ENCODE data around the gene FN1.
A peak's percentile ranks its signal among the peaks of the same experiment; 100 is the strongest.

FN1 gene

DNA sequence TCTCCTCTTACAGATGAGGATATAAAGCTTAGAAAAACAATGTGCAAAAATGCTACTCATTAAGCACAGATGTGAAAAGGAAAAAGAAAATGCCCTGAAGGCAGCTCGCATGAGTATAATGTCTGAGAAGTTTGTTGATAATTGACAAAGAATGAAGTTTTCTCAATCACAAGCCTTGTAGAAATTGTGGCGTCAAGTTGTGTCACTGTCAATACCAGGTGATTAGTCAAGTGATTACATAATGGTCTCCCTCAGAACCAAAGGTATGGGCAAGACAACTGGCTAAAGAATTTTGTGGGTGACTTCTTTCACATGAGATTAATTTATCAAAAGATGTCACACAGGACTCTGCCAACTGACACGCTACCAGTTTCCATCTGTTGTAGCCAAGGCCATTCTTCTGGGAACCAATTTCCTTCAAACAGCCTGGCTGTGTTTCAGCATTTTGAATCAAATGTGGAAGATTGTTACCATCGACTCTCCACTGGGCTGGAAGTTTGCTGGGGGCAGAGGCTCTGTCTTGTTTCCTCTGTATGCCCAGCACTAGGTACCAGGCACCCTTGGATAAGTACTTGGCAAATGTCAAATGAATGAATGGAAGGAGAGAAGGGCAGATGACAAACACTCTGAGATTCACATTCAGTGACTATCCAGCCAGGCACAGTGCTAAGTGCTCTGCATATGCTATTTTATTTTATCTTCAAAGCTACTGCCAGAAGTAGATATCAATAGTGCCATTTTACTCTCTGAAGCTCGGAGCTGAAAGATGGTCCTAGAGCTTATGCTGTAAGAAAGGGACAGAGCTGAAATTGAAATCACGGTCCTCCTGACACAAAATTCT lies 5.9 kb upstream of the FN1 start:
- DNase-seq, result no peak

DNA sequence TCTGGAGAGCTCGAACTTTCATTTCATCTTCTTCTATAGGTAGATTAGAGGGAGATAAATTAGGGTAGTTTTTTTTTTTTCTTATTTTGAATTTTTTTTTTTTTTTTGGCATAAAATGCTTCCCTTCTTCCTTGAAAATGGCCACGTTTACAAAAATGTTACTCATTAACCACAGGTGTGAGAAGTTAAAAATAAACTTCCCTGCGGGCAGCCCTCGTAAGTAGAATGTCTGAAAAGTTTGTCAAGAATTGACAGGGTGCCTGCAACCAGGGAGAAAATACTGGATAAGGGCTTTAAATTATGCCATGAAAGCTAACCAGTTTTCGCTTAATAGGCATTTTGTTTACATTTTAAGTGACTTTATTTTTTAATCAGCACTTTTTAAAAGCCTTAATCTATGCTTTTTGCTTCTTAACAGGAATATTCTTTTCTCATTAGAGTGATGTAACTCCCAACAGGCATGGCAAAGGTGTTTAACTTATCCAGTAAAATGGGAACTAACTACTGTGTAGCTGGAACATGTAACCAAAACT lies 4.2 kb upstream of the FN1 start:
- no peak for DNase-seq

DNA sequence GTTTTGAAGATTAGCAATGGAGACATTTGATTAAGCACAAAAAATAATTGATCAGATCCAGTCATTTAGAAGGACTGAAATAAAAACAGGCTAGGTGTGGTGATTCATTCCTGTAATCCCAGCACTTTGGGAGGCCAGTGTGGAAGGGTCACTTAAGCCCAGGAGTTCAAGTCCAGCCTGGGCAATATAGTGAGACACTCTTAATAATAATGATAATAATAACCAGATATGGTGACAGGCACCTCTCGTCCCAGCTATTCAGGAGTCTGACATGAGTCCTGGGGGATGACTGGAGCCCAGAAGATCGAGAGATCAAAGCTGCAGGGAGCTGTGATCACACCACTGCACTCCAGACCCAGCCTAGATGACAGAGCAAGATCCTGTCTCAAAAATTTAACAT lies 3.5 kb upstream of the FN1 start:
- DNase-seq, result no peak

DNA sequence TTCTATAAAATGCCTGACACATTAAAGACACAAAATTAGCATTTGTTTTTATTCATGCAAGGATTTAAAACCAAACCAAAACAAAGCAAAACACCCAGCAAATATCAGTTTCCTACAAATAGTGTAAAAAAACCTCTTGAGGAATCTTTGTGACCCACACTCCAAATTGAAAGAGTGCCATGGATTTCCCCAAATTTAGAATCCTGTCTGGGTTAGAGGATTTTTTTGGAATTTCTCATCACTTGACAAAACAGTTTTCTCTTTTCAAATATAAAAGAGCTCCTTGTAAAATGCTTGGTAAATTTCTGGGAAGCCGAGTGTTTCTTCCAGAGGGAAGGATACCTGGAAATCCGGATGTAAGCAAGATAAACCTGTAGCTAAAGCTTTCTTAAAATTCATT lies 1.7 kb upstream of the FN1 start:
- DNase-seq, result no peak

DNA sequence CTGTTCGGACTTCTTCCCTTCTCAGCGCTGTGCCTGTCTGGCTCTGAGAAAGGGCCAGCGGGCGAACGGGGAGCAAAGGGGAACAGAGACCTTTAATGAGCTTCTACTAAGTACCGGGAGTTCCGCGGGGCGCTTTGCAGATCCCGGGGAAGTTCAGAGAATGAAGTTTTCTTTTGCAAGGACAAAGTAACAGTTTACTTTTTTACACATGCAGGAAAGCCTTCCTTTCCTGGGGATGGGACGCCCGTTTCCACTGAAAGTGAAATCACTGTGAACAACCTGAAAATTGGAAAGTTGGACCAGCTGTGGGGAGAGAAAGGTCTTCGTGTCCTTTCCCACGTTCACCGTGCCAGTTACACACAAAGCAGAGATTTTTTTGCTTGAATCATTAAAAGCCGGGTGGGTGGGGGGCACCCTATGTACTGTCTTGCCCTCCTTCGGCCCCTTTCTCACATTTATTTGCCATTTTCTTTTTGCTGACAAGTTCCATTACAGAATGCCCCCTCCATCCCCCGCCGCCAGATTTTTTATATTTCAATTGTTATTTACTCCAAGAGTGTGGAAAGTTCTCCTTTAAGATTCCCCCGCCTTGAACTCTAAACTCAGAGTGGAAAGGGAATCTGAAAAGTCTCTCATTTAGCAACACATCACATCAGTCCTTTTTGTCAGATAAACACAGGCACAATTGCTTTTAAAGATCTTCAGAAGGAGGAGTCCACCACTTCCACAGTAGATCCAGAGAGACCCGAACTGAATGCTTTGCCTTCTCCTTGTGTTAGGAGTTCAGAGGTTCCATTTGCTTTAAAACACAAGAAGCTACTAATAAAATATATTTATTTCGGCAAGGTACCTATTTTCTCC lies 1.1 kb upstream of the FN1 start:
- DNase-seq, result no peak

DNA sequence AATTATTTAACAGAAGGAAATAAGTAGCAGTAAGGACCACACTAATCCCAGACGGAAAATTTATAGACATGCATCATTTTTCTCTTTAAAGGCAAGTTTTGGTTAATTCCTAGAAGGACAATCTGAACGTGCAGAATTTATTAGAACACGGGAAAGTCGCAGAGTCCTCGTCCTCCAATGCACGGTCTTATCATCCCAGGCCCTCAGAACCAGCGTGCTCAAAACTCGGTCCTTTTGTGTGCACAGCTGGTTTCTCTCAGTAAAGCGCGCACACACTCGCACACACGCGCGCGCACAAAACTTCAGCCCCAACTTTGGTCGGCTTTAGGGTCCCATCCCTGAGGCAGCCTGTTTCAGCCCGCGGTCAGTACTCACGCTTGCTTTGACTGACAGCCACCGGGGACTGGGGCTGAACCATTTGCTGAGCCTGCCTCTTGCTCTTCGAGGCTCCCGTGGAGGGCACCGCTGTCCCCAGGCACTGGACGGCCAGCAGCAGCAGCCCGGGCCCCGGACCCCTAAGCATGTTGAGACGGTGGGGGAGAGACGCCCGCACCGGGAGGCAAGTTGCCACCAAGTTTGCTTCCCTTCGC lies 493 bp downstream of the FN1 start:
- peak; percentile 3 for DNase-seq

DNA sequence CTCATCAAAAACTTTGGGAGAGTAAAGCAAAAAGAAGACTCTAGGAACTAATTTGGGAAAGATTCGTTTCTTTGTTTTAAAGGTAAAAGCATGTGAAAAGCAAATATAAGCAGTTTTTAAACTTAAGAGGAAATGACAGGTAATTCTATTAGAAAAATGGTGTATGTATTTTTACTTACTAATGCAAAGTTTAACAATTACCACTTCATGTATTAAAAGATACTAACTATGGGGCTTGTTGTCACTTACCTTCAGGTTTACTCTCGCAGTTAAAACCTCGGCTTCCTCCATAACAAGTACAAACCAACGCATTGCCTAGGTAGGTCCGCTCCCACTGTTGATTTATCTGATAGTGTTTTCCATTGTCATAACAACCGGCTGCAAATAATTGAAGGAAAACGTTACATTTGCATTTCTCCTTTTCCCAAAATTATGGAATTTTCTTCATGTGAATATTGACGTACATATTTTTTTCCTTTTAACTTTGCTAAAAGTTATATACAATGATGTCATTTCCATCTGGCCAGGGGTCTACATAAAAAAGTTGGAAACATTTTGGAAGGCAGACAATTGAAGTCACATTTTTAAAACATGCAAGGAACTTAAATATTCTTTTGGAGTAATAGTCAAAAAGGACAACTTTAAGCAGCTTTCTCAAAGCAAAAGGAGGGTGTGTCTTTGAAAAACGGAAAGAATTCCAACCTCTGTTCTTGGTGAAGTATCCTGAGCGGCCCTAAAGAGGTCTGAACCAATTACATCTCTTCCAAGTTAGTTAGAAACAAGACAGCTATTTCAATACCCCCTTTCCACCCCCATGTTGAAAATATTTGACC lies 1.2 kb downstream of the FN1 start:
- DNase-seq, result no peak

DNA sequence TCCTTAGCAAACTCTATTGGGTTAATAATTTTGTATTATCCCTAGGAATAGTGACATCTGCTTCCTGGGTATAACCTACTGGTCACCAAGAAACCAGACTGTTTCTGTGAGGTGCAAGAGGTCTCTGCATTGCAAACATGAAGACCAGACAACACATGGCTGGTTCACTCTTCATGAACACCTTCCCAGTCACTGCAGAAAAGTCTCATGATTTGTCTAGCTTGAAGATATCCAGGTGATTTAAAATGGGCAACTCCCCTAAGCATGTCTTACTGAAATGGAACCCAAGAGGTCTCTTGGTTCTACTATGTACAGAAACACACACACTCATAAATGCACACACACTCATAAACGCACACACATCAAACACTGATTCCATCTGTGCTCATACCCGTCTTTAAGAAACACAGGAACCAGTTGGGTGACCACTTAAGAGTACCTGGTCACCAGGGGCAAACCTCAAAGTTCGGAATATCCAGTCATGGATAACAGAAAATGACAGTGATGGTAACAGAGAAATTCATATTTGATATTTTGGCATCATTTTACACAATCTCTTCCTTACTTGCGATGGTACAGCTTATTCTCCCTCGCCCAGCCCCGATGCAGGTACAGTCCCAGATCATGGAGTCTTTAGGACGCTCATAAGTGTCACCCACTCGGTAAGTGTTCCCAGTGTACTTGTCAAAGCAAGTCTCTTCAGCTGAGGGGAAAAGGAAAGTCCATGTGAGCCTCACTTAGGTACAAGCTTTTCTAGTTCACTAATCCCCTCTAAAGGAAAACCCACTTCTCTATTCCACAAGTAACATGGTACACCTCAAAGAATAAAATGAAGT lies 2.9 kb downstream of the FN1 start:
- DNase-seq, result no peak

DNA sequence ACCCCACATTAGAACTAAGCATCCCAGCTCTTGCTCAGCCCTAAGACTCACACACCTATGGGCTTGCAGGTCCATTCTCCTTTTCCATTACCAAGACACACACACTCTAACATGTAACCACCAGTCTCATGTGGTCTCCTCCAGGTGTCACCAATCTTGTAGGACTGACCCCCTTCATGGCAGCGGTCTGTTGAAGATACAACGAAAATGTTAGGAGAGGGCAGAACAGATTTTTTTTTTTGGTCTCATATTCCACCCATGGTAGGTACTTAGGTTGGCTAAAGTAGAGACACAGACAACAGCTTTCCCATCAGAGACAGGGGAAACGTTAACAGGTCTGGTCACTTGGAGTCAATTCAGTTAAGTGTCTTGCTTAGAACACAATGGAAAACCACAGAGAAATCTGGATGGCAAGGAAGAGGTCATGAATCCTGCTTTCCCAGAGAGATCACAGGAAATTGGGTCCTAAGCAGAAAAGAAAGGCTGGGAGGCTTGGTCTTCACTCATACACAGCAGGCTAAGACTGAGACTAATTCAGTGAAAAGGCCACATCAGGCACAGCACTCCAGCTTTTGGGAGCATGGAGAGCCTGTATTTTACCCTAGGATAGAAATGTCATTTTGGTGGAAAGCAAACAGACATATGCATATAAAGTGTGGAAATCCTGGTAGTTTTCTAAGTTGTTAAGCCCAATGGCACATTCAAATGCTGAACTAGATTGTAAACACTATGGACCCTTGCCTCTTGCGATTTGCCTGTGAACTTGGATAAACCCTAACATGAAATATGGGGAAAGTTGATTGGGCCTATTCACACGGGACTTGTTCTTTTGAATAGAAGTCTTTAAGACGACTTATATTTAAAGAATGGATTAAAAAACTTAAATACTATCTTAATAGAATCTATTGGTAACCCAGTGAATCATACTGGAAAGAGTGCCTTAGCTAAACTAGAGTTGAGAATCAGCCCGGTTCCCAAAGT lies 3.8 kb downstream of the FN1 start:
- DNase-seq, result no peak

DNA sequence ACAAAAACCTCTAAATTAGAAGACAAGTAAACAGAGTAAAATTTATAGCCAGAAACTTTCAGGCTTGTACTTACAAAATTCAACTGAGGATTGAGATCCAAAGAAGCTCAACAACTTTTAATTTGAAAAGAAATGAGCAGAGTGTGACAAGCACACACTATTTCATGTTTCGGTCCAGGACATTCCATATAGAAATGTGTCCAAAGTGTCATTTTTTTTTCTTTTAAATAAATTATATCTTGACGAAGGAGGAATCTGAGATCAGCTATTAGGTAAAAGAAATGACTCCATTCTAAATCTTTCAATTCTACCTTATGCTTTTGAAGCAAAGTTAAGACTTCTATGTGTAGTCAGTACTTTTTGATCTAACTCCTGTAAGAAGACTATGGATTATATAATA lies 4.6 kb downstream of the FN1 start:
- DNase-seq, result no peak

DNA sequence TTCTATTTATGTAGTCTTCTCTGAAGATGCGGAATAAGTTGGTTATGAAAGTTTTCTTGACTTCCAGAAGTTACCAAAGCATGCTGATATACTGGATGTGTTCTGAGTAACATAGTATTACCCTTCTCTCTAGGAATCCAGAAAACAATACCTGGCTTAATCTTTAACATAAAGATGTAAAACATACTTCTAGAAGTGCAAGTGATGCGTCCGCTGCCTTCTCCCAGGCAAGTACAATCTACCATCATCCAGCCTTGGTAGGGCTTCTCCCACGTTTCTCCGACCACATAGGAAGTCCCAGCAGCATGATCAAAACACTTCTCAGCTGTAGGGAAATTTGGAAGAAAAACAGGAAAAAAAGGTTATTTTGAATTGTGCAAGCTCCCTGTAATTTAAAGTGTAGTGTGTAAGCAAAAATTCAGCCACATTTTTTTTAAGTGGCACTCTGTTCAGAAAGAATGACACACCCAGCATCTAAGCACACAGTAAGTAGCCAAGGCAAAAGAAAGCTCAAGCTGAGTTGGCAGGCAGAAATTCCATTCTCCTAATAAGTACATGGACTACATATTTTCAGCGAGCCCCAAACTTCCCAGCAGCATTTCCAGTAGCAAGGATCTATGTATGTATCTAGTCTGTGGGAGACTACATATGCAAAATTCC lies 5.2 kb downstream of the FN1 start:
- no peak for DNase-seq

DNA sequence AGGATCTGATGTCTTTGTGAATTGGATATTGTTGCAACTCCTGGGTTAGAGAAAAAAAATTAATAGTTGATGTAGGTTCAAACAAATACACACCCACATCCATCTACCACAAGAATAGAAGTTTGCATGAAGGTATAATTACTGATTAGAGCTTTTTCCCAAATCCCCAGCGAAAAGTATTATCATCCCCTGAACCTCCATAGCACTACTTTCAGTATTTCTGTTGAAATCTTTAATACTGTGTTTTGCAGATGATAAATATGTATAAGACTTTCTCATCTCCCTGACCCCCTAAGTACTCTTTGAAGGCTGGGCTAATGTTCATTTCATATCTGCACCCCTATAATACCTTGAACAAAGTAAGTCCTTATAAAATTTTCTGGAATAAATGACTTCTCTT lies 6.4 kb downstream of the FN1 start:
- DNase-seq, result no peak

DNA sequence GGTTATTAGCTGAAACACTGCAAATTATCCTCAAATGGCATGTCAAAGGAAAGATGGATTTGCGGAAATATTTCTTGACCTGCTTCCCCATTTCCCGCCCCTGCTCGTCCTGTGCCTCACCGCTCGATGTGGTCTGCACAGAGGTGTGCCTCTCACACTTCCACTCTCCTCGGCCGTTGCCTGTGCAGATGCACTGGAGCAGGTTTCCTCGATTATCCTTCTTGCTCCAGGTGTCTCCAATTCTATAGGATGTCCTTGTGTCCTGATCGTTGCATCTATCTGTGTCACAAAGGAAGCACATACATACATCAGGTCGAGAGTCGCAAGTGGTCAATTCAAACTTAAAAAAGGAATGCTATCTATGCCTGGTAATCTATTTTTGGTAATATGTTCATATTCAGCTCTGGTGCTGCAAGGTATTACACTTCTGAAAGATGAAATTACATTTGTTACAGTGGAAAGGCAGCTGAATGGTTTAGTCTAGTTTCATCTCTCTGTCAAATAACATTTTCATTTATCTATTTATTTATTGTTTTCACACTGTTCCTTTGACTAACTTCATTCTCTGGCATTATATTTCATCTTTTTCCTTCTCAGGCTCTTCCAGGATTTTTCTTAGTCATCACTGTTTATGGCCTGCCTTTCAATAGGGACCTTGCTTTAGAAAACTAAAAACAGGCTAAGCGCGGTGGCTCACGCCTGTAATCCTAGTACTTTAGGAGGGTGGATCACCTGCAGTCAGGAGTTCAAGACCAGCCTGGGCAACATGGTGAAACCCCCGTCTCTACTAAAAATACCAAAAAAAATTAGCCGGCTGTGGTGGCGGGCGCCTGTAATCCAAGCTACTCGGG lies 7.6 kb downstream of the FN1 start:
- DNase-seq, result no peak

DNA sequence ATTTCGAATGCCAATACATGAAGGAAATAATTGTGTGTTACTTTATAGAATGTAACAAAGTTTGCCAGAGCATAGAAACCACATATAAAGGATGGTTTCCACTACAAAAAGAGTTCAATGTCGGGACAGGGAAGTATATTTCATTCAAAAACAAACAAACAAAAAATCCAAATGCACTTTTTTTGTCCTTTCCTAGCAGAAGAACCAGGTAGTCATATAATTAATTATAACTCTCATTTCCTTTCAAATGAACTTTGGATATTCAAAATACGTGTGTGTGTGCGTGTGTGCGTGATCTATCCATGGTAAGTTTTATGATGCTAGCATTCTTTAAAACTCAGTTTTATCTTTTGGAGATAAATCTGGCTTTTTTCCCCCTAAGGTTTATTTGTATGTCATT lies 8.3 kb downstream of the FN1 start:
- DNase-seq, result no peak

DNA sequence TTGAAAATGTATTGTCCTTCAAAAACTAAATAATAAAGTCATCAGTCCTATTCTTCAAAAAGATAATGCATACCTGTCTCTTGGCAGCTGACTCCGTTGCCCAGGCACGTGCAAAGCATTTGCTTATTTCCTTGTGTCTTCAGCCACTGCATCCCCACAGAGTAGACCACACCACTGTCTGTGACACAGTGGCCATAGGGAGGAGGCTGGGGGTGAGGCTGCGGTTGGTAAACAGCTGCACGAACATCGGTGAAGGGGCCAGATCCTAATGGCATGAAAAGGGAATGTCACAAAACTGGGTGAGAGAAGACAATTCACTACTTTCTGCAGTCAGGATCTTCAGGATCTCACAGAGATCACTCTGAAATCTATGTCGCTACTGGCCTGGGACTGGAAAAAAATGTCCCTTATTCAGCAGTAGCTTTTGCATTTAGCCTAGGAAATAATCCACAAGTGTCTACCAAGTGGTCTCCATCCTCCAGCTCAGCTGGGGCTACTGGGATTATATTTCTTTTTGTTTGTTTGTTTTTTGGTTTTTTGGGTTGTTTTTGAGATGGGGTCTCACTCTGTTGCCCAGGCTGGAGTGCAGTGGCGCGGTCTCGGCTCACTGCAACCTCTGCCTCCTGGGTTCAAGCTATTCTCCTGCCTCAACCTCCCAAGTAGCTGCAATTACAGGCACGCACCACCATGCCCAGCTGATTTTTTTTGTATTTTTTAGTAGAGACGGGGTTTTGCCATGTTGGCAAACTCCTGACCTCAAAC lies 10.7 kb downstream of the FN1 start:
- no peak for DNase-seq

DNA sequence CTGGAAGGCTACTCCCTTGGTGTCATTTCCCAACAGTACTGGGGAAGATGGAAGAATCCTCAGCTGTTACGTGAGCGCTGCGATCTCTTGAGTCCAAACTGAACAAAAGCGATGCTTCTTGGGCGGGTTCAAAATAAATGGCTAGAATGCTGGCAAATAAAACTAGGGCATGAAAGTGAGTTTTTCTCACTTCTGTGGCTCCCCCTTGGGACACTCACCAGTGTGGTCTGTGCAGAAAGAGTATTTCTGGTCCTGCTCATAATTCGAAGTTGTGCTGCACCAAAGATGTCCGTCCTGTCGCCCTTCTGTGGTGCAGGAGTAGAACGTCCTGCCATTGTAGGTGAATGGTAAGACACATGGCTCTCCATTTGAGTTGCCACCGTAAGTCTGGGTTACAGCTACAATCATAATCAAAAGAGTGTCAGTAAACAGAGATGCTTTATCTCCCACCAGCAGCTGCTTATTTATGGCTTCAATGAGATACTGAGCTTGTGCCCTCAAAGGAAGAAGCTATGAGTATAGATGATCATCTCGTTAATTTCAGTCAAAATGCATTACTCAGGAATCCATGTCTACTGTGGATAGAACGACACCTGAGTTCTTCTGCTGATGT lies 11.8 kb downstream of the FN1 start:
- no peak for DNase-seq

DNA sequence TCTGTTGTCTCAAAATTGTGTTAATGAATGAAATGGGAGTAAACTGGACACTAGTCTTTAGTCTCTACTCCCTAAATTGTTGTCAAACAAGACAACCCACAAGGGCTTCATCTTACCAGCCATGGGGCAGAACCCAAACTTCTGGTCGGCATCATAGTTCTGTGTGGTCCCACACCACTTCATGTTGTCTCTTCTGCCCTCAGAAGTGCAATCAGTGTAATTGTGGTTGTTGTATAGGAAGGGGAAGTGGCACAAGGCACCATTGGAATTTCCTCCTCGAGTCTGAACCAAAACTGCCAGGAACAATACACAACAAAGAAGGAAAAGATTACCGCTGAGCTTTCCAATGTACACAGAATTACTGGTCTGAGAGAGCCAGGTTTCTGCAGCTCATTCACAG lies 12.6 kb downstream of the FN1 start:
- DNase-seq, result no peak

DNA sequence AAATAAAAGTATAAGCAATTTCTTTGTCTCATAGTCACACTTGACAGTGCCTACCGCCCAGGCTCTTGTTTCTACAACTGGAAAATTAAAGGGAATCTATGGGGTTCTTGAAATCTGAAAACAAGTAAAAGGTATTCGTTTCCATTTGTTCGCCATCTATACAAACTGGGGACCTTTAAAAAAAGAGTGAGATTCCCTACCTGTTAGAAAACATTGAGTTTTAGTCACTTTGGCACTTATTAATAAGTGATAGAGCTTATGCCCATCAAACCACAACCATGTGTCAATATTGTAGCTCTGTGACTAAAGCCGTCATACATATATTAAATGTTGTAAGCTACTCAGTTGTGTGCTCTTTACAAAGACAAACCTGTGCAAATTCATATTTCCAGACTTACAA lies 13.2 kb downstream of the FN1 start:
- DNase-seq, result no peak

Data from stimulated activated CD4-positive, alpha-beta T cell treated with anti-CD3 and anti-CD28 coated beads, Interleukin-12 subunit alpha, Interleukin-12 subunit beta, amount 100 ng/mL, for 4 hours (primary cell).